Jurkat, Clone E6-1 (cell line): ENCODE measurements around the gene SLMAP.

Experiments used
- DNase-seq: peaks from one replicate; pipeline ENCODE4 v3.0.0-alpha.2; 2011; ENCODE audit warnings: low read depth, low spot score
- H3K4me3 ChIP-seq: 2 replicates; pipeline ENCODE4 v1.5.1; 2011; ENCODE audit warnings: mild to moderate bottlenecking, low read length, control low read depth, moderate library complexity

SLMAP gene

GRCh38 chr3:57972531-57973111 lies 216.5 kb downstream of the SLMAP start:
- no peak for DNase-seq
- H3K4me3 ChIP-seq: no peak overlapping the region

GRCh38 chr3:57973715-57974477 lies 217.8 kb downstream of the SLMAP start:
- no peak overlapping the region for H3K4me3 ChIP-seq

GRCh38 chr3:57974796-57975388 lies 218.8 kb downstream of the SLMAP start:
- no peak for DNase-seq
- no peak overlapping the region for H3K4me3 ChIP-seq

More at GRCh38 chr3:57973715-57974477, 217.8 kb downstream of the SLMAP start:
- no peak for DNase-seq

- no peak for DNase-seq
- no peak overlapping the region for H3K4me3 ChIP-seq
These were observed 221.7 kb downstream of the SLMAP start for GRCh38 chr3:57977818-57978235.

- no peak for DNase-seq
- H3K4me3 ChIP-seq: no peak overlapping the region
These were observed 222.2 kb downstream of the SLMAP start for GRCh38 chr3:57978316-57978715.
